Panc1 (cell line): ENCODE measurements around the gene FRMPD4. TPM values are rescaled to one million over a fixed set of nuclear protein-coding genes. Genes with fewer than 3 reads are reported as not detected.

Experiments
- ATAC-seq: fragments of 200-7000 bp; cut with Tn5 transposase; 2 replicates; pipeline ENCODE4 v1.9.1; 2020; ENCODE audit warnings: mild to moderate bottlenecking, moderate library complexity
- BruUV-seq: library from RNA; stranded (reverse); fragments of 400-500 nt; replicated peaks from 2 replicates; lab custom pipeline; 2021; lab: Mats Ljungman, UMichigan
- CTCF ChIA-PET: fragments of 300-600 bp; sonication (Branson Sonifier 250); formaldehyde crosslinking; loops from one replicate; lab custom pipeline; 2022; ENCODE audit warnings: antibody characterized with exemption; lab: Charles Lee
- POLR2A ChIA-PET: fragments of 300-600 bp; sonication (Branson Sonifier 250); formaldehyde crosslinking; loops from one replicate; lab custom pipeline; 2022; ENCODE audit warnings: antibody characterized with exemption; lab: Charles Lee
- DNase-seq: peaks from one replicate; pipeline ENCODE4 v3.0.0-alpha.2; 2010; ENCODE audit warnings: low read depth, low spot score
- H3K27ac ChIP-seq: 2 replicates; pipeline ENCODE4 v1.5.1; 2011; ENCODE audit warnings: mild to moderate bottlenecking, low read length, inconsistent platforms
- H3K27me3 ChIP-seq: fragments of 200-500 bp; sonication (Bioruptor generic); 2 replicates; pipeline ENCODE4 v1.6.0; 2014; ENCODE audit warnings: low read length, inconsistent platforms; ENCODE audit not compliant: control insufficient read depth, insufficient read depth
- H3K36me3 ChIP-seq: fragments of 200-500 bp; sonication (Bioruptor generic); 2 replicates; pipeline ENCODE4 v1.5.1; 2014; ENCODE audit warnings: inconsistent platforms, mild to moderate bottlenecking, low read length, moderate library complexity; ENCODE audit not compliant: control insufficient read depth, insufficient read depth
- H3K4me1 ChIP-seq: 2 replicates; pipeline ENCODE4 v1.5.1; 2011; ENCODE audit warnings: inconsistent platforms, mild to moderate bottlenecking, low read length, moderate library complexity; ENCODE audit not compliant: control insufficient read depth, insufficient read depth
- H3K4me3 ChIP-seq, 2 experiments: 2 replicates each; pipeline ENCODE4 v1.5.1; 2011 to 2012; ENCODE audit warnings: low read depth in 2 of 2, low read length in 2 of 2, mild to moderate bottlenecking in 2 of 2, inconsistent platforms in 1 of 2, moderate library complexity in 1 of 2
- H3K9me3 ChIP-seq: fragments of 200-500 bp; sonication (Bioruptor generic); 2 replicates; pipeline ENCODE4 v1.5.1; 2014; ENCODE audit warnings: low read depth, mild to moderate bottlenecking, inconsistent platforms, low read length, moderate library complexity; ENCODE audit not compliant: control insufficient read depth, insufficient read depth
- CTCF ChIP-seq: fragments of 450-650 bp; IDR thresholded peaks from 2 replicates; pipeline ENCODE4 v1.5.1; 2017; ENCODE audit warnings: mild to moderate bottlenecking
- POLR2AphosphoS5 ChIP-seq: IDR thresholded peaks from 2 replicates; pipeline ENCODE4 v1.6.1; 2012; ENCODE audit warnings: mild to moderate bottlenecking, low read depth, low read length, moderate library complexity
- SIN3A ChIP-seq: IDR thresholded peaks from 2 replicates; pipeline ENCODE4 v1.6.1; 2012; ENCODE audit warnings: low read depth, mild to moderate bottlenecking, low read length, moderate library complexity, borderline replicate concordance; ENCODE audit not compliant: insufficient read depth
- TCF7L2 ChIP-seq: IDR thresholded peaks from 2 replicates; pipeline ENCODE4 v1.6.1; 2011; ENCODE audit warnings: mild to moderate bottlenecking, low read depth, low read length, inconsistent platforms
- in situ Hi-C: cut with HindIII; loops from 2 replicates; pipeline ENCODE4 v1.10.0; 2016; ENCODE audit warnings: low sequenced_read_pairs, low pct_unique_long_range_greater_than_20kb
- intact Hi-C: fragments of 100-400 bp; cut with micrococcal nuclease; formaldehyde crosslinking; loops from one replicate; pipeline ENCODE4 v1.10.0; 2022; ENCODE audit not compliant: unreplicated experiment
- total RNA-seq: library from RNA; stranded (reverse); gene quantifications from one replicate; pipeline ENCODE4 v1.2.1, GENCODE V29; 2021; ENCODE audit not compliant: unreplicated experiment
- TF ChIP-seq, protein P1 (sequence below), 2 experiments: IDR thresholded peaks; 2 replicates each; pipeline ENCODE4 v1.6.1; 2011 to 2012; ENCODE audit warnings: low read depth in 2 of 2, control low read depth in 1 of 2, low read length in 1 of 2, mild to moderate bottlenecking in 1 of 2, moderate library complexity in 1 of 2; ENCODE audit not compliant: insufficient read depth in 1 of 2

FRMPD4 gene
- total RNA-seq, 1 experiment from 2014 or later: not detected

GRCh38 chrX:12137951-12138360, 317 bp upstream of the FRMPD4 start:
- H3K9me3 ChIP-seq: no peaks in the 10 kb centered on the region
- intact Hi-C loops (loop anchor here (10.0 kb wide), 1 partner anchor 1737 kb away; no protein-coding TSS in a partner anchor), in situ Hi-C loops (no loop called here)
- ChIA-PET CTCF (no interaction called here), POLR2A (no interaction called here)
- H3K27me3 ChIP-seq: no peaks in the 10 kb centered on the region
- no peaks in the 10 kb centered on the region for H3K4me1 ChIP-seq
- H3K36me3 ChIP-seq: no peaks in the 10 kb centered on the region
- TF ChIP-seq TCF7L2 (no peak), SIN3A (no peak), POLR2AphosphoS5 (no peak), CTCF (no peak)
- TF ChIP-seq, protein P1, sequence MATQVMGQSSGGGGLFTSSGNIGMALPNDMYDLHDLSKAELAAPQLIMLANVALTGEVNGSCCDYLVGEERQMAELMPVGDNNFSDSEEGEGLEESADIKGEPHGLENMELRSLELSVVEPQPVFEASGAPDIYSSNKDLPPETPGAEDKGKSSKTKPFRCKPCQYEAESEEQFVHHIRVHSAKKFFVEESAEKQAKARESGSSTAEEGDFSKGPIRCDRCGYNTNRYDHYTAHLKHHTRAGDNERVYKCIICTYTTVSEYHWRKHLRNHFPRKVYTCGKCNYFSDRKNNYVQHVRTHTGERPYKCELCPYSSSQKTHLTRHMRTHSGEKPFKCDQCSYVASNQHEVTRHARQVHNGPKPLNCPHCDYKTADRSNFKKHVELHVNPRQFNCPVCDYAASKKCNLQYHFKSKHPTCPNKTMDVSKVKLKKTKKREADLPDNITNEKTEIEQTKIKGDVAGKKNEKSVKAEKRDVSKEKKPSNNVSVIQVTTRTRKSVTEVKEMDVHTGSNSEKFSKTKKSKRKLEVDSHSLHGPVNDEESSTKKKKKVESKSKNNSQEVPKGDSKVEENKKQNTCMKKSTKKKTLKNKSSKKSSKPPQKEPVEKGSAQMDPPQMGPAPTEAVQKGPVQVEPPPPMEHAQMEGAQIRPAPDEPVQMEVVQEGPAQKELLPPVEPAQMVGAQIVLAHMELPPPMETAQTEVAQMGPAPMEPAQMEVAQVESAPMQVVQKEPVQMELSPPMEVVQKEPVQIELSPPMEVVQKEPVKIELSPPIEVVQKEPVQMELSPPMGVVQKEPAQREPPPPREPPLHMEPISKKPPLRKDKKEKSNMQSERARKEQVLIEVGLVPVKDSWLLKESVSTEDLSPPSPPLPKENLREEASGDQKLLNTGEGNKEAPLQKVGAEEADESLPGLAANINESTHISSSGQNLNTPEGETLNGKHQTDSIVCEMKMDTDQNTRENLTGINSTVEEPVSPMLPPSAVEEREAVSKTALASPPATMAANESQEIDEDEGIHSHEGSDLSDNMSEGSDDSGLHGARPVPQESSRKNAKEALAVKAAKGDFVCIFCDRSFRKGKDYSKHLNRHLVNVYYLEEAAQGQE (IDR thresholded peaks at IDR 0.05; ENCODE audit: insufficient read depth in 1 of 2, low read depth in 2 of 2, low read length in 1 of 2): no peak
- no peak overlapping the region for H3K27ac ChIP-seq
- BruUV-seq: no TSS peak
- peak overlapping the region; percentile 11 to 40; a peak in 2 of 4 replicates for H3K4me3 ChIP-seq
- DNase-seq (no peak), ATAC-seq (no peak)

DNA sequence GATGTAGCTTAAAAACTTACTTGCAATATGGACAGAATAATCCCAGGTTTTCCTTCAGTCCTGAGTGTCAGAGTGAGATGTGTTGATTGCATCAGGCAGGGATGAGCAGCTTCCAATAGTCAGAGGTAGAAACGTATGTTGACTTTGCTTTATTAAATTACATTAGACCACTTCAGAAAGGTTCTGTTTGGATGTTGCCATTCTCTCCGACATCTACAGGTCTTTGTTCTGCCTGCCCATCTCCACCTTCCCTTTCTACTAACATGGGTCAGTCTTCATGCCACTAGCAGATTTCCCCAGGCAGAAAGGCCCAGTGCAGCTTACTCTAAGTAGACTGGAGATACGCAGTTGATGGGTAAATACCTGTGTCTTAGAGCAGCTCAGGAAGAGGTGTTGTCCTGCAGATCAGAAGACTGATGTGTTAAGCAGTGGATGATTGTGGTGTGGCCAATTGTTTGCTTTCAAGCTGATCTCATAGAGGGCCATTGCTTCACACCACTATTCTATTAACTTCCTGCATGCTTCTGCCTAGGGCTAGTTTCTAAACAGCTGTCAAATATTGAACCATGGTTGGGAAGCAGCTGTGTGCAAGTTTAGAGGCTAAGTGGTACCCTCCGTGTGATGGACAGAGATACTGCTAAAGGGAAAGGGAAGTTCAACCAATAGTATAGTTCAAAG, 1.8 kb downstream of the FRMPD4 start:
- ATAC-seq: no peak
- no peak for DNase-seq
- intact Hi-C loops: loop anchor here (10.0 kb wide), 1 partner anchor 1735 kb away; no protein-coding TSS in a partner anchor
- ChIA-PET CTCF (no interaction called here), POLR2A (interaction anchor here (0.7 kb wide), 1 partner anchor 766 kb away, joined by 9 read pairs; no protein-coding TSS in a partner anchor)
- no peaks in the 10 kb centered on the region for H3K9me3 ChIP-seq
- no peak overlapping the region for H3K27ac ChIP-seq
- H3K4me3 ChIP-seq: no peak overlapping the region
- BruUV-seq: no TSS peak
- H3K36me3 ChIP-seq: no peaks in the 10 kb centered on the region
- no peaks in the 10 kb centered on the region for H3K27me3 ChIP-seq
- in situ Hi-C loops: no loop called here
- no peaks in the 10 kb centered on the region for H3K4me1 ChIP-seq
- no peak for TF ChIP-seq POLR2AphosphoS5
- no peak for TF ChIP-seq TCF7L2
- TF ChIP-seq SIN3A: no peak
- TF ChIP-seq, protein P1 (IDR thresholded peaks at IDR 0.05; ENCODE audit: insufficient read depth in 1 of 2, low read depth in 2 of 2, low read length in 1 of 2): no peak
- no peak for TF ChIP-seq CTCF
